ENCODE data around the gene PAQR6. TPM values are rescaled to one million over a fixed set of nuclear protein-coding genes. Genes with fewer than 3 reads are reported as not detected.
A peak's percentile ranks its signal among the peaks of the same experiment; 100 is the strongest.

The PAQR6 gene
- total RNA-seq, 1 experiment from 2014 or later = 15.8 TPM

- no peak overlapping the region for H3K56ac ChIP-seq (ENCODE audit: insufficient read length, low read depth, low read length)
- peak overlapping the region; percentile 92 for H3K9ac ChIP-seq (ENCODE audit: extremely low read depth, insufficient read length, low read length)
- no peak overlapping the region for H3K27ac ChIP-seq (ENCODE audit: insufficient read length, low read depth, low read length)
- TF ChIP-seq CTCF (conservative IDR thresholded peaks at IDR 0.05) = no peak
- peaks cover 22% of the 10 kb centered on the region for H3K79me2 ChIP-seq (ENCODE audit: insufficient read depth, low read length)
- H2AFZ ChIP-seq (ENCODE audit: low read length) = no peak overlapping the region
- Mint-ChIP-seq H3K9me3 (no peaks in the 10 kb centered on the region), H3K27me3 (ENCODE audit: low read depth) (no peaks in the 10 kb centered on the region; the same call in 1 of the 2 replicates), H3K27ac (peak overlapping the region in 1 of 3 experiments; percentile 97; a peak in 1 of 7 replicates), H3K4me3 (peak overlapping the region; percentile 97 to 98), H3K36me3 (ENCODE audit: insufficient read depth in 1 of 3, low read depth in 3 of 3) (peaks cover 24 to 33% (median 27%) of the 10 kb centered on the region in 3 experiments; a peak in 6 of 7 replicates), H3K4me1 (peaks cover 24 to 29% of the 10 kb centered on the region in 2 experiments)
- H3K14ac ChIP-seq (ENCODE audit: insufficient read depth, low read length) = no peak overlapping the region
- H3K4ac ChIP-seq (ENCODE audit: low read depth, low read length) = no peak overlapping the region
- H2BK15ac ChIP-seq (ENCODE audit: low read depth, low read length) = no peak overlapping the region
- H4K5ac ChIP-seq (ENCODE audit: insufficient read length, low read depth, low read length) = no peak overlapping the region
- H3K18ac ChIP-seq (ENCODE audit: insufficient read length, low read depth, low read length) = no peak overlapping the region
- H2BK5ac ChIP-seq (ENCODE audit: insufficient read length, low read length) = no peak overlapping the region
- WGBS (ENCODE audit: extremely low coverage, insufficient read length, low lambda C conversion rate) = no CpG with 5 or more reads among the region's 8 CpGs
- peaks cover 12% of the 10 kb centered on the region for H3K23me2 ChIP-seq (ENCODE audit: insufficient read length, low read depth, low read length, poor library complexity, severe bottlenecking)
- H3K9me3 ChIP-seq (ENCODE audit: control insufficient read depth, low read depth, low read length) = no peaks in the 10 kb centered on the region
- no peaks in the 10 kb centered on the region for H3K4me1 ChIP-seq (ENCODE audit: insufficient read depth, low read length)
- H4K20me1 ChIP-seq (ENCODE audit: control insufficient read depth, insufficient read depth, insufficient read length) = no peaks in the 10 kb centered on the region
- no peak overlapping the region for H2BK120ac ChIP-seq (ENCODE audit: low read depth, low read length, poor library complexity, severe bottlenecking)
- DNase-seq = no peak
- H2BK12ac ChIP-seq (ENCODE audit: insufficient read length, low read depth, low read length) = no peak overlapping the region
- H4K8ac ChIP-seq (replicated peaks; ENCODE audit: insufficient read length, low read depth, low read length) = no peak overlapping the region
- no peak overlapping the region for H3T11ph ChIP-seq (ENCODE audit: low read length)
- H2BK20ac ChIP-seq (ENCODE audit: low read depth, low read length, poor library complexity, severe bottlenecking) = no peak overlapping the region
- peak overlapping the region; percentile 93 for H3K4me2 ChIP-seq (ENCODE audit: insufficient read depth, insufficient read length, low read length)
- H3K27me3 ChIP-seq (ENCODE audit: insufficient read depth, low read length) = no peaks in the 10 kb centered on the region
- no peak overlapping the region for H3K23ac ChIP-seq (ENCODE audit: insufficient read length, low read depth, low read length)
- peaks cover 5% of the 10 kb centered on the region for H3K79me1 ChIP-seq (ENCODE audit: insufficient read depth, low read depth, low read length, poor library complexity, severe bottlenecking)
- no peak overlapping the region for H4K91ac ChIP-seq (ENCODE audit: insufficient read length, low read depth, low read length)
- H2AK5ac ChIP-seq (ENCODE audit: insufficient read length, low read length) = no peak overlapping the region
Observed at GRCh38 chr1:156281281-156281680, 33.4 kb upstream of the PAQR6 start.
